HG03097 (cell line): Measurements from ENCODE around the gene ABCA7.
"Not testable (repeated sequence)": the region's sequence is repeated elsewhere in the genome, so short reads cannot be mapped to it uniquely, and the experiment has no call there.

Experiments used
- ATAC-seq: cut with Tn5 transposase; IDR thresholded peaks from one replicate; pipeline ENCODE4 v1.9.1; 2021; ENCODE audit not compliant: unreplicated experiment, low FRiP score

ABCA7 gene

DNA sequence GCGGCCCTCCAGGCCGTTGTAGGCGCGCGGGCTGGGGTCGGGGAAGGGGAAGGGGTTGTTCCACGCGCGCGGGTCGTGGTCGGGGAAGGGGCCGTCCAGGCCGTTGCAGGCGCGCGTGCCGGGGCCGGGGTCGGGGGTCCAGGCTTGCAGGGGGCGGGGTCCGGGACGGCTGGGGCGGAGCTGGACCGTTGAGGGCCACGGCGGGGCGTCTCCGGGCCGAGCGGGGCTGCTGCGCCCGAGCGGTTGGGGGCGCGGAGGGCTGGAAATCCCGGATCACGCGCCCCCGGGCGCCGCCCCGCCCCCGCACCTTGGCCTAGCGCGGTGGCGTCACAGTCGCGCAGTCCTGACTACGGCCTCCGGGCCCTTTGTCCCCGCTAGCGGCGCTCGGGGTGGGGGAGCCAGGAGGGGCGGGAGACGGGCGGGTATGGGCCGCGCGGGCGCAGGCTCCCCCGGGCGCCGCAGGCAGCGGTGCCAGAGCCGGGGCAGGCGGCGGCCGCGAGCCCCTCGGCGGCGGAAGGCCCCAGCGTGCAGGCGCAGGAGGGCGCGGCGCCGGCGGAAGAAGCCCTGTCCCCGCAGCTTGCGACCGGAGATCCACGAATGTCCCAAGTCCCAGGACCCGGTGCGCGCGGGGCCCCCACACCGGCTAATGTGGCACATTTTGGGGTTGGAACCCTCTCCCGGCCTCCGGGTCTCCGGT is 64.6 kb downstream of the ABCA7 start:
- ATAC-seq: peak; percentile 15

DNA sequence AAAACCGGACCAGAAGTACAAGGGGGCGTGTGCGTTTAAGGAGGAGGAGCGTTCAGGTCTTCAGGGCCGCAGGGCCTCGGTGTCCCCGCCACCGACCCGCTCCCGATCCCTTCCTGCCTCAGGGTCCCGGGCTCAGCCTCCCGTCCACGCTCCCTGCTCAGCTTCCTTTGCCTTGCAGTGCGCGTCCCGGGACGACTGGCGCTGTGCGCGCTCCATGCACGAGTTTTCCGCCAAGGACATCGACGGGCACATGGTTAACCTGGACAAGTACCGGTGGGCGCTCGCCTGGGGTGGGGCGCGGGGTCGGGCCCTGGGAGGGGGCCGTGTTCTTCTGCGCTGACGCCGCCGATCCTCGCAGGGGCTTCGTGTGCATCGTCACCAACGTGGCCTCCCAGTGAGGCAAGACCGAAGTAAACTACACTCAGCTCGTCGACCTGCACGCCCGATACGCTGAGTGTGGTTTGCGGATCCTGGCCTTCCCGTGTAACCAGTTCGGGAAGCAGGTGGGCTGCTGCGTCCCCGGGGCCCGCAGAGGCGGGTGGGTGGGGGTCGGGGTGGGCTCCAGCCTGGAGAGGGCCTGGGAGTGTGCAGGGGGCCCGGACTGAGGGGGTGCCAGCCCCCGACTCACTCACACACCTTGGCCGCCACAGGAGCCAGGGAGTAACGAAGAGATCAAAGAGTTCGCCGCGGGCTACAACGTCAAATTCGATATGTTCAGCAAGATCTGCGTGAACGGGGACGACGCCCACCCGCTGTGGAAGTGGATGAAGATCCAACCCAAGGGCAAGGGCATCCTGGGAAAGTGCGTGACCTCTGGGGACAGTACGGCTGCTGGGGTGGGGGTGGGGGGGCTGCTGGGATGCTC is 65.3 kb downstream of the ABCA7 start:
- ATAC-seq: no peak

DNA sequence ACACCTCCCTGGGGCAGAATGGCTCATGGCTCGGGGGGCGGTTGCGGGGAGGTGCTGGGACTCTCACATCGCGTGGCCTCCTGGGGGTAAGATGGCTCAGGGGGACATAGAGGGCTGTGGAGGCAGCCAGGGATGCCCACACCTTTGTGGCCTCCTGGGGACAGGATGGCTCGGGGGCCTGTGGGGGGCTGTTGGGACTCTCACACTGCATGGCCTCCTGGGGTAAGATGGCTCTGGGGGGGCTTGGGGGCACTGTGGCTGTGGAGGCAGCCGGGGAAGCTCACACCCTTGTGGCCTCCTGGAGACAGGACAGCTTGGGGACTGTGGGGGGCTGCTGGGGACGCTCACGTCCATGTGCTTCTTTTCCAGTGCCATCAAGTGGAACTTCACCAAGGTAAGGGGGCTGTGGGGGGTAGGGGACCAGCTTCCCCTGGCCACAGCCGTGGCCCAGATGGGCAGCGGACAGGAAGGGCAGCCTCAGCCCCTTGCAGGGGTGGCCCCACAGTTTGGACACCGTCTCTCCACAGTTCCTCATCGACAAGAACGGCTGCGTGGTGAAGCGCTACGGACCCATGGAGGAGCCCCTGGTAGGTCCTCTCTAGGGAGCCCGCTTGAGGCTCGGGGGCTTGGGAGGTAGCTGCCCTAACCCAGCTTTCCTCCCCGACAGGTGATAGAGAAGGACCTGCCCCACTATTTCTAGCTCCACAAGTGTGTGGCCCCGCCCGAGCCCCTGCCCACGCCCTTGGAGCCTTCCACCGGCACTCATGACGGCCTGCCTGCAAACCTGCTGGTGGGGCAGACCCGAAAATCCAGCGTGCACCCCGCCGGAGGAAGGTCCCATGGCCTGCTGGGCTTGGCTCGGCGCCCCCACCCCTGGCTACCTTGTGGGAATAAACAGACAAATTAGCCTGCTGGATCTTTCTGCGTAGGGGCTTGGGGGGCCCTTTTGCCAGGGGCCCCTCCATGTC is 66.2 kb downstream of the ABCA7 start:
- no peak for ATAC-seq

DNA sequence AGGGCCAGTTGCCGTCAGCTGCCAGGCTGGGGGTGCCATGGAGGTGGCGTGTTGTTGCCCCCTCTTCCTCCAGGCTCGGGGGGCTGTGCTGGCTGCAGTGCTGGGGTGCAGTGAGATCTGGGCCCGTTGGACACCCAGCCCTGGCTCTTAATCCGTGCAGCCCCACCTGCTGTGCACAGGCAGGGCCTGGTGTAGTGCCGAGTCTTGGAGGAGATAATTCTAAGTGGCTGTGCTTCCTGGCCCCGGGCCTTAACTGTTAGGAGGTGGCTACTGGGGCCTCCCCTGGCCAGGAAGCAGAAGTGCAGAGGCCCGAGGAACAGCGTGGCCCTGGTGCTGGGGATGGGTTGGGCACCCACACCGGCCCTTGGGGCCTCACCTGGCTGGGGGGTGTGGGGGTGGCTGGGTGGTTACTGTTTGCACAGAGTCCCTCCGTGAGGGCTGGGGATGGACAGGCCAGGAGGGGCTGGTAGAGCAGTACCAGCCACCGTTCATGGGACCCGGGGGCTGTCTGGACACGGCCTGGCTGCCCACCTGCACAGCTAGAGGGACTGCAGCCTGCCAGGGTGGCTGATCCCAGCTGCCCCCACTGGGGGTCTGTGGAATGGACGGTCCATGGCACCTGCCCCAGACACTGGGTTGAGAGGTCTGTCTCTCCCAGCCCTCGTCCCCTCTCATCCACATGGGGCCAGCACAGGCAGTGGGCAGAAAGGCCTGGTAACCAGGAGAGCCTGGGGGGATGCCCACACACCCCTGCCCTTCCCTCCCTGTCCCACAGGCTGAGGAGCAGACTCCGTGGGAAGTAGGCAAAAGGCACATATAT is 67.1 kb downstream of the ABCA7 start:
- ATAC-seq: no peak

GRCh38 chr19:1107661-1108261 is 67.9 kb downstream of the ABCA7 start:
- no peak for ATAC-seq

DNA sequence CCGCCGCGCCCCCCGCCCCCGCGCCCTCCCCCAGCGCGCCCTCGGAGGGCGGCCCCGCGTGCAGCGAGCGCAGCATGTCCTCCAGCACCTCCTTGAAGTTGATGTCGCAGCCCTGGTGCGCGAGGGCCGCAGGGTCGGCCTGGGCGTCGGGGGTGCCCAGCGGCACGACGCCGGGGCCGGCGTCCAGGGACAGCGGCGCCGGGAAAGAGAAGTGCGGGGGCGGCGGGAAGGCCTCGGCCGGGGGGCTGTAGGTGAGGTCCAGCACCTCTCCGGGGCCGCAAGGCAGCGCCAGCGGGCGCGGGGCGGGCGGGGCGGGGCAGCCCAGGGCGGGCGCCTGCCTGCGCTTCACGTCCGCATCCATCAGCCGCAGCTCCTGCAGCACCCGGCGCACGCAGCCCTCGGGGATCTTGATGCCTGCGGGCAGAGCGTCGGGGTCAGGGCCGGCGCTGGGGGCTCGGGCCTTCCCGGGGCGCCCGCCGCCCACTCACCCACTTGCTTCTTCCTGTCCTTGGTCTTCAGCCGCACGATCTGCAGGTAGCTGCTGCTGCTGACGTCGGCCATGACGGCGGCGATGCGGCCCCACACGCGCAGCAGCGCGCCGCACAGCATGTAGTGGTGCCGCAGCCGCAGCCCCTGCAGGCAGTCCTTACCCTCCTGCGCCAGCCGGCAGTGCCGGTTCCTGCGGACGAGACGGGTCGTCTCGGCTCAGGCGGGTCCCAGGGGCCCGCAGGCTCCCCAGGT is 68.6 kb downstream of the ABCA7 start:
- ATAC-seq: no peak

DNA sequence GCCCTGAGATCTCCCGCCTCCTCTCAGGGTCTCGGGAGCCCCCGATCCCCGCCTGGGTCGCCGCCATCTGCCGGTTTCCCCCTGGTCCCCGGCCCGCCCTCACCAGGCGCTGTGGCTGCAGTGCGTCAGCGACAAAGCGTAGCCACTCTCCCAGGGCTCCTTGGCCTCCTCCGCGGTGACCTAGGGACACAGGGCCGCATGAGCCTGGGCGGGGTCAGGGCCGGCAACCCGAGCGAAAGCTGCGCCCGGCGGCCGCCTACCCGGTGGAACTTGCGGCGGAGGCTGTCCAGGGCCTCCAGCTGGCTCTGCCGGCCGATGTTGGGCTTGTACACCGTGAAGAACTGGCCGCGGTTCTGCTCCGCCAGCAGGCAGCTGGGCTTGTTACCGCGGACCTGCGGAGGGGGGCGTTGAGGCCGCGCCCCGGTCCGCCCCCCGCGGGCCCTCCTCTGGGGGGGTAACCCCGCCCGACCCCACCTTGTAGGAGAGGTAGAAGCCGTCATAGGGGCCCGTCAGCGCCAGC is 69.2 kb downstream of the ABCA7 start:
- ATAC-seq: no peak

DNA sequence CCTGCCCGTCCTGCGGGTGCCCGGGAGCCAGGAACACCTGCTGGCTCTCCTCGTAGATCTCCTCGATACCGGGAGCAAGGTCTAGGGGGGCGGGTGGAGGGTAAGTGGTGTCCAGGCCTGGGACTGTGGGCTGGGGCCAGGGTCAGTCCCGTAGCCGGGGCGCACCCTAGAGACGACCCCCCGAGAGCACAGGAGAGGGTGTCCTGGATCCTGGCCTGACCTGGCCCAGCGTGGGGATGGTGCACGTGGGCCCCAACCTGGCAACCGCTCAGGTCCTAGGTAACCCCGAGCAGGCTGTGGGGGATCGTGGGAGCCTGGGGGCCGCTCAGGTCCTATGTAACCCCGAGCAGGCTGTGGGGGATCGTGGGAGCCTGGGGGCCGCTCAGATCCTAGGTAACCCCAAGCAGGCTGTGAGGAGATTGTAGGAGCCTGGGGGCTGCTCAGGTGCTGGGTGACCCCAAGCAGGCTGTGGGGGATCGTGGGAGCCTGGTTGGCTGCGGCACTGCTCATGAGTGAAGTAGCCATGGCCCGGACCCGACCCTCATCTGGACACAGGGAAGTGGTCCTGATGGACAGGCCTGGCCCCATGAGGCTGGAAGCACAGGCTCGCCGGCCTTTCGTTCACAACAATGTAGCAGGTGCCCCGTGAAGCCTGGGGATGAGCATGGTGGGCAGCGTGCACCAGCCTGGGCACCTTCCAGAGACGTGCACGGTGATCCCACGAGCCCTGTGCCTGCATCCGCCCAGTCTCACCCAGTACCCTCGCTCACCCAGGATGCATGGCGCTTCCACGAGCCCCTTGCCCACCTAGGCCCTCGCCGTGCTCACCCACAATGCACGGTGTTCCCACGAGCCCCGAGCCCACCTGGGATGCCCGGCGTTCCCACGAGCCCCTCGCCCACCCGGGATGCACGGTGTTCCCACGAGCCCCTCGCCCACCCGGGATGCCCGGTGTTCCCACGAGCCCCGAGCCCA is 70.1 kb downstream of the ABCA7 start:
- ATAC-seq: no peak

DNA sequence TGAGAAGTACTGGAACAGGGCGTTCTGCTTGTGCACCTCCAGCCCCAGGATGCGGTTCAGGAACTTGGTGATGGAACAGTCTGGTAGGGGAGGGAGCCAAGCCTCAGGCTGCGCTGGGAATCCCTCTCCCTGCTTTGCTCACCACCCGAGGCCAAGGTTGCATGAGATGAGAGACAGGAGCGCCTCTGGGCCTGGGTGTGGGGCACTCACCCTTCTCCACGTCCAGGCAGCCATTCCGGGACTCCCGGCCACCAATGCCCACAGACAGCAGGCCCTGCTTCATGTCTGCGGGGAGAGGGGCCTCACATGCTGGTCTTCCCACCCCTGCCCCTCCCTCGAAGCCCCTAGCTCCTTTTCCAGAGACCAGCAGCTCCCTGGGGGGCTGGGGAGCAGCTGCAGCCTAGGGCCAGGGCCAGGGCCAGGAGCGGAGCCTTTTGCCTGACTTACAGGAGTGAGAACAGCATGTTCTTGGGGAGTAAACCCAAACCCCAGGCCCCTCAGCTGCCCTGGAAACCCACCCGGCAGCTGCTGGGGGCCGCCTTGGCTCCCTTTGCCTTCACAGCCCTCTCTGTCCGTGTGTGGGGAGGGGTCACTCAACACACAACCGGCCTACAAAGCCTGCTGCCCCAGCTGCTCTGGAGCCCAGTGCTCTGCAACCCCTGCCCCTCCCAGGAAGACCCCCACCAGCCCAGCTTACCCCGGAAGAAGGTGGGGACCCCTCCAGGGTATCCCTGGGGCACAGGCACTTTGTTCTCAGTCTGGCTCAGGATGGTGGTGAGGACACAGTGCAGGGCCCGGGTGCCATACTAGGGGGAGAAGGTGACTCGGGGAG is 71.1 kb downstream of the ABCA7 start:
- ATAC-seq: no peak

GRCh38 chr19:1111641-1112267 is 71.8 kb downstream of the ABCA7 start:
- no peak for ATAC-seq

- ATAC-seq: no peak
Observed at GRCh38 chr19:1112268-1113029, 72.5 kb downstream of the ABCA7 start.

DNA sequence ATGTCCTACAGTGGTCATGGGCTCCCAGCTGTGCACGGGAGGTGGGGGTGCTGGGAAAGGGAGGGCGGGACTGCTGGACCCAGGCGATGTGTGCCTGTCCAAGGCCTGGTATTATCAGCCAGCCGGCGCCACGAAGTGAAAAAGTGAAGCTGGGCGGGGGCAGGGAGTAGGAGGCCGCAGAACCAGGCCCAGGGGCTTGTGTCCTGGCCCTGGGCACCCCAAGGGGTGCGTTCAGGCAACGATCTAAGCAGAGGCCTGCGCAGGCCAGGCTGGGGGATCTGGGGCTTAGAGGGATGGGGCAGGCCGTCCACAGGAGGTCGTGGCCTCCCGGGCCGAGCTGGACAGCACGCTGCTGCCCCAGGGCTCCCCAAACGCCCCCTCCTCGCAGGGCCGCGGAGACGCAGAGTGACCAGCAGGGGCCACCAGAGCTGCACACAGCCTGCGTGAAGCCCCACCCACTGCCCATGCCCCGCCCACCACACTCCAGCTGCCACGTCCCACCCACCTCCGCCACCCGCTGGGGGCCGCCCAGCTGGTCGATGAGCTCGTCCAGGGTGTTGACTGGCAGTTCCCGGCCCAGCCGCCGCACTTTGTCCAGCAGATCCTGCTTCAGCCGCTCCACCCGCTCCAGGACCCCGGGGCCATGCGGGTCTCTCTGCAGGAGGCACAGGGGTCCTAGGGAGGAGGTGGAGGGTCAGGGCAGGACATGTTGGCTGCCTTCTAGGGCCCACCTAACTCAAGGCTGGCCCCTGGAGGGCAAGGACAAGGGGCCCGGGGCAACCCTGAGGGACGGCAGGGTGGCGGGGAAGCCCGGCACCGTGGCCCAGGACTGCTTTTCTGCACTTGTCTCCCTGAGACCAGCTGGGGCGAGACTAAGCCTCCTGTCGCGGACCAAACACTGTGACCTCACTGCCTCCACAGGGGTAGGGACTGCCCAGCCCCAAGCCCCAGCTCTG is 73.4 kb downstream of the ABCA7 start:
- no peak for ATAC-seq

- no peak for ATAC-seq
Observed at GRCh38 chr19:1113986-1114483, 74.1 kb downstream of the ABCA7 start.

- not testable (repeated sequence) for ATAC-seq
Observed at GRCh38 chr19:1114728-1115127, 74.8 kb downstream of the ABCA7 start.
